ENCODE data around the gene EXOC5.

GRCh38 chr14:57293866-57294837, 25.4 kb upstream of the EXOC5 start:
- TF ChIP-seq CTCF (IDR thresholded peaks at IDR 0.05) (no peak), FOXJ3 (CRISPR knock-in tag; IDR thresholded peaks at IDR 0.05; ENCODE audit: borderline replicate concordance) (no peak), NFYB (CRISPR knock-in tag; conservative IDR thresholded peaks at IDR 0.05; ENCODE audit: low read depth) (no peak)
